DOHH2 (cell line): ENCODE results near the gene MICAL1.

Experiments used
- H3F3A ChIP-seq: fragments of 200-600 bp; sonication (generic), shearing (Covaris generic); 2 replicates; pipeline ENCODE4 v1.6.0; 2016; ENCODE audit warnings: antibody characterized with exemption, mild to moderate bottlenecking; ENCODE audit not compliant: control insufficient read depth, insufficient read depth
- H3K27ac ChIP-seq: fragments of 200-600 bp; sonication (generic); 2 replicates; pipeline ENCODE4 v1.5.1; 2014; ENCODE audit warnings: low read depth, mild to moderate bottlenecking, low read length, moderate library complexity
- H3K27me3 ChIP-seq: fragments of 200-600 bp; sonication (generic); 2 replicates; pipeline ENCODE4 v1.6.1; 2014; ENCODE audit warnings: mild to moderate bottlenecking, low read length, mixed read lengths; ENCODE audit not compliant: control insufficient read depth
- H3K36me3 ChIP-seq: fragments of 200-600 bp; sonication (generic); 2 replicates; pipeline ENCODE4 v1.6.1; 2014; ENCODE audit warnings: mild to moderate bottlenecking, low read length, moderate library complexity, mixed read lengths; ENCODE audit not compliant: control insufficient read depth
- H3K4me1 ChIP-seq: fragments of 200-600 bp; sonication (generic); 2 replicates; pipeline ENCODE4 v1.6.1; 2014; ENCODE audit warnings: mild to moderate bottlenecking, low read length, mixed read lengths; ENCODE audit not compliant: control insufficient read depth
- H3K4me2 ChIP-seq: fragments of 200-600 bp; sonication (generic); 2 replicates; pipeline ENCODE4 v1.6.0; 2014; ENCODE audit warnings: mild to moderate bottlenecking, low read length, moderate library complexity
- H3K4me3 ChIP-seq: fragments of 200-600 bp; sonication (generic); 2 replicates; pipeline ENCODE4 v1.5.1; 2014; ENCODE audit warnings: mild to moderate bottlenecking, low read length, mixed read lengths
- H3K79me2 ChIP-seq: fragments of 200-600 bp; sonication (generic); 2 replicates; pipeline ENCODE4 v1.6.1; 2014; ENCODE audit warnings: mild to moderate bottlenecking, low read length, mixed read lengths; ENCODE audit not compliant: control insufficient read depth
- H3K9me2 ChIP-seq: fragments of 200-600 bp; sonication (generic); replicated peaks from 2 replicates; pipeline ENCODE4 v1.6.1; 2014; ENCODE audit warnings: mild to moderate bottlenecking, low read length, mixed read lengths; ENCODE audit not compliant: control insufficient read depth
- H3K9me3 ChIP-seq: fragments of 200-600 bp; sonication (generic); 2 replicates; pipeline ENCODE4 v1.6.1; 2014; ENCODE audit warnings: antibody characterized with exemption, low read length, mixed read lengths; ENCODE audit not compliant: control insufficient read depth, insufficient read depth
- H4K20me1 ChIP-seq: fragments of 200-600 bp; sonication (generic); 2 replicates; pipeline ENCODE4 v1.6.0; 2014; ENCODE audit warnings: low read depth, mild to moderate bottlenecking, antibody characterized with exemption, low read length, moderate library complexity; ENCODE audit not compliant: control insufficient read depth, insufficient read depth
- EZH2phosphoT487 ChIP-seq: fragments of 200-600 bp; sonication (generic); IDR thresholded peaks from 2 replicates; pipeline ENCODE4 v1.6.1; 2017; ENCODE audit warnings: borderline replicate concordance, mild to moderate bottlenecking, antibody characterized with exemption, low read length, moderate library complexity, mixed read lengths
- TF ChIP-seq, protein P1 (sequence below): fragments of 200-600 bp; sonication (generic); IDR thresholded peaks from one replicate; pipeline ENCODE4 v1.5.1; 2014; ENCODE audit warnings: antibody characterized with exemption, mild to moderate bottlenecking, low read depth, low read length; ENCODE audit not compliant: poor library complexity, severe bottlenecking

The MICAL1 gene

DNA sequence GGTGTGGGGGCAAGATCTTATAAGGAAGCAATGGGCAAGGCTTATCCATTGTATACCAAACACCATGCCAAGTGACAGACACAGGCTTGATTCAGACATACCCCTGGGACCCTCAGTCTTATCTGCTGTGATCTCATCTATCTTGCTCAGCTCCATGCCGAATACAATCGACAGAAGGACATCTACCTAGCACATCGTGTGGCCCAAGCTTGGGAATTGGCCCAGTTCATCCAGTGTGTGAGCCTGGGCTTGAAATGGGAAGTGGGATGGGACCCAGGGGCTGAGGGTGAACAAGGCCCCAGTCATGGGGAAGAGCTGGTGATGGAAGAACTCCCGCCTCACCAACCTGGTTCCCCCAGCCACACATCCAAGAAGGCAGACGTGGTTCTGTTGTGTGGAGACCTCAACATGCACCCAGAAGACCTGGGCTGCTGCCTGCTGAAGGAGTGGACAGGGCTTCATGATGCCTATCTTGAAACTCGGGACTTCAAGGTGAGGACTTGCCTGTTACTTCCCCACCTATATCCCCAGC is 13.1 kb downstream of the MICAL1 start:
- Histone ChIP-seq H3K79me2 (peaks cover 18% of the 10 kb centered on the region), H3K4me3 (peak overlapping the region; percentile 94), H3K4me1 (peaks cover 20% of the 10 kb centered on the region), H3K27me3 (no peaks in the 10 kb centered on the region), H3K4me2 (peak overlapping the region; percentile 97), H3K36me3 (peaks cover 58% of the 10 kb centered on the region), H3F3A (no peaks in the 10 kb centered on the region), H3K9me3 (no peaks in the 10 kb centered on the region), H3K9me2 (no peaks in the 10 kb centered on the region), H4K20me1 (peaks cover 3% of the 10 kb centered on the region), H3K27ac (no peak overlapping the region)
- no peak for TF ChIP-seq EZH2phosphoT487
- TF ChIP-seq, protein P1, sequence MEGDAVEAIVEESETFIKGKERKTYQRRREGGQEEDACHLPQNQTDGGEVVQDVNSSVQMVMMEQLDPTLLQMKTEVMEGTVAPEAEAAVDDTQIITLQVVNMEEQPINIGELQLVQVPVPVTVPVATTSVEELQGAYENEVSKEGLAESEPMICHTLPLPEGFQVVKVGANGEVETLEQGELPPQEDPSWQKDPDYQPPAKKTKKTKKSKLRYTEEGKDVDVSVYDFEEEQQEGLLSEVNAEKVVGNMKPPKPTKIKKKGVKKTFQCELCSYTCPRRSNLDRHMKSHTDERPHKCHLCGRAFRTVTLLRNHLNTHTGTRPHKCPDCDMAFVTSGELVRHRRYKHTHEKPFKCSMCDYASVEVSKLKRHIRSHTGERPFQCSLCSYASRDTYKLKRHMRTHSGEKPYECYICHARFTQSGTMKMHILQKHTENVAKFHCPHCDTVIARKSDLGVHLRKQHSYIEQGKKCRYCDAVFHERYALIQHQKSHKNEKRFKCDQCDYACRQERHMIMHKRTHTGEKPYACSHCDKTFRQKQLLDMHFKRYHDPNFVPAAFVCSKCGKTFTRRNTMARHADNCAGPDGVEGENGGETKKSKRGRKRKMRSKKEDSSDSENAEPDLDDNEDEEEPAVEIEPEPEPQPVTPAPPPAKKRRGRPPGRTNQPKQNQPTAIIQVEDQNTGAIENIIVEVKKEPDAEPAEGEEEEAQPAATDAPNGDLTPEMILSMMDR, result no peak

DNA sequence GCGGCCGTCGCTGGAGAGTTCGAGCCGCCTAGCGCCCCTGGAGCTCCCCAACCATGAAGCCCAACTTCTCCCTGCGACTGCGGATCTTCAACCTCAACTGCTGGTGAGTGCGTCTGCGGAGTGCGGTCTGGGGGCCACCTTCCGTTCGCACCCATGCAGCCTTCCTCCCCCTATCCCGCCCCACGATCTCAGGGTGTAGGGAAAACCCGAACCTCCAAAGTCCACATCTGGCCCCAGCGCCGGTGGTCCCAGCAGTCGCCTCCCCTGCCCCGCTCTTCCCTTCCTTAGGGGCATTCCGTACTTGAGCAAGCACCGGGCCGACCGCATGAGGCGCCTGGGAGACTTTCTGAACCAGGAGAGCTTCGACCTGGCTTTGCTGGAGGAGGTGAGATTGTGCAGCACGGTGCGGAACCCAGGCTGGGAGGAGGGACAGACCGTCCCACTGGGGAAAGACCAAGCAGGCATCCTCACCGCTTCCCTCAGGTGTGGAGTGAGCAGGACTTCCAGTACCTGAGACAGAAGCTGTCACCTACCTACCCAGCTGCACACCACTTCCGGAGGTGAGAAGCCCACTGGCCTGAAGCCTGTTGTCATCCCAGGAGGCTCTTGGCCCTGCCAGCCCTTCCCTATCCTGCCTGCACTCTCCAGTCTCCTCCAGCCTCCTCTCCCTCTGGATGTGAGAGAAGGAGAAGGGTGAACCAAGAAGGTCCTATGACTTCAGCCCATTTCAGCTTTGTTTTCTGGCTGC is 14.3 kb downstream of the MICAL1 start:
- Histone ChIP-seq H3K36me3 (peaks cover 51% of the 10 kb centered on the region), H3K9me2 (no peaks in the 10 kb centered on the region), H3K27me3 (no peaks in the 10 kb centered on the region), H3K27ac (peak overlapping the region; percentile 63), H3K4me3 (peak overlapping the region; percentile 94), H3K9me3 (no peaks in the 10 kb centered on the region), H3K4me1 (peaks cover 20% of the 10 kb centered on the region), H4K20me1 (peaks cover 3% of the 10 kb centered on the region), H3F3A (no peaks in the 10 kb centered on the region), H3K4me2 (peak overlapping the region; percentile 97), H3K79me2 (peaks cover 18% of the 10 kb centered on the region)
- TF ChIP-seq, protein P1, result no peak
- TF ChIP-seq EZH2phosphoT487, result no peak

DNA sequence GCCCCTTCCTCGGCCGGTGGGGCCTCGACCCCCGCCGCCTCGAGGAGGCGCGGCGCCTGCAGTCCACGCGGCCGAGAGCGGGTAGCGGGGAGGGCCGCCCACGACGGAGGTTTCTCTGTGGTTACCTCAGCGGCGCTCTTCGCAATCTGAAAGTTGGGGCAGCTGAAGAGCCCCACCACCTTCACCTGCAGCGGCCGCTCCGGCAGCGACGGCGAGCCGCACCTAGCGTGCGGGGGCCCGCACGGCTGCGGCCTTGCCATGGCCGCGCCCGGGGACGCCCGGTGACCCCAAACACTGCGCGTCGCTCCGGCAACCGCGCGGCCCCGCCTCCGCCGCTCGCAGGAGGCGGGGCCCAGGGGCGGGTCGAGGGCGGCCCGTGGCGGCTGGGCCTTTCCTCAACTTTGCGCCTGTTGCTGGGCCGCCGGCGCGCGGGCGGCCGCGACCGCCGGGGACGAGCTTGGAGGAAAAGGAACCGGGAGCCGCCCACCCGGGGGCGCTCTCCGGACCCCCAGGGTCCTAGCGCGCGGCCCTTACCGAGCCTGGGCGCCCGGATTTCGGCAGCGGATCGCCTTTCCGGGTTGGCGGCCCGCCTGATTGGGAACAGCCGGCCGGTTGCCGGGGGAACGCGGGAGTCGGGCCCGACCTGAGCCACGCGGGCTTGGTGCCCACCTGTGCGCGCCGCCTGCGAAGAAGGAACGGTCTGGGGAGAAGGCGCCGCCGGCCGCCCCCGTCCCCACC is 15.1 kb downstream of the MICAL1 start, which contains the start of the genes PPIL6 and SMPD2:
Gene PPIL6, minus strand, starts transcription at position 298 of the 738 bp plus-strand sequence. Its CDS starts 38 bp downstream, at position 260.
Gene SMPD2, plus strand, starts transcription at position 394 of the 738 bp plus-strand sequence. CDS start 398 bp downstream, outside the sequence.
- Histone ChIP-seq H3K27me3 (no peaks in the 10 kb centered on the region), H3K27ac (peak within 1 kb of the TSS; percentile 63), H3K79me2 (peaks cover 18% of the 10 kb centered on the region), H3F3A (no peaks in the 10 kb centered on the region), H3K4me3 (peak within 1 kb of the TSS; percentile 94), H3K4me1 (peaks cover 20% of the 10 kb centered on the region), H4K20me1 (peaks cover 3% of the 10 kb centered on the region), H3K36me3 (peaks cover 44% of the 10 kb centered on the region), H3K9me2 (no peaks in the 10 kb centered on the region), H3K4me2 (peak within 1 kb of the TSS; percentile 97), H3K9me3 (no peaks in the 10 kb centered on the region)
- TF ChIP-seq, protein P1, result peak; percentile 17
- TF ChIP-seq EZH2phosphoT487, result no peak
